Epithelial cell of umbilical artery (primary cell): ENCODE measurements around the gene RBM22. TPM values are rescaled to one million over a fixed set of nuclear protein-coding genes. Genes with fewer than 3 reads are reported as not detected.

Source experiments
- total RNA-seq: library from RNA; depleted of rRNA; stranded (reverse); fragments of >200 nt; gene quantifications from 2 replicates; pipeline ENCODE4 v1.2.3, GENCODE V29; 2014

Gene RBM22
- total RNA-seq: 20.1 and 27.7 TPM in 2 replicates

DNA sequence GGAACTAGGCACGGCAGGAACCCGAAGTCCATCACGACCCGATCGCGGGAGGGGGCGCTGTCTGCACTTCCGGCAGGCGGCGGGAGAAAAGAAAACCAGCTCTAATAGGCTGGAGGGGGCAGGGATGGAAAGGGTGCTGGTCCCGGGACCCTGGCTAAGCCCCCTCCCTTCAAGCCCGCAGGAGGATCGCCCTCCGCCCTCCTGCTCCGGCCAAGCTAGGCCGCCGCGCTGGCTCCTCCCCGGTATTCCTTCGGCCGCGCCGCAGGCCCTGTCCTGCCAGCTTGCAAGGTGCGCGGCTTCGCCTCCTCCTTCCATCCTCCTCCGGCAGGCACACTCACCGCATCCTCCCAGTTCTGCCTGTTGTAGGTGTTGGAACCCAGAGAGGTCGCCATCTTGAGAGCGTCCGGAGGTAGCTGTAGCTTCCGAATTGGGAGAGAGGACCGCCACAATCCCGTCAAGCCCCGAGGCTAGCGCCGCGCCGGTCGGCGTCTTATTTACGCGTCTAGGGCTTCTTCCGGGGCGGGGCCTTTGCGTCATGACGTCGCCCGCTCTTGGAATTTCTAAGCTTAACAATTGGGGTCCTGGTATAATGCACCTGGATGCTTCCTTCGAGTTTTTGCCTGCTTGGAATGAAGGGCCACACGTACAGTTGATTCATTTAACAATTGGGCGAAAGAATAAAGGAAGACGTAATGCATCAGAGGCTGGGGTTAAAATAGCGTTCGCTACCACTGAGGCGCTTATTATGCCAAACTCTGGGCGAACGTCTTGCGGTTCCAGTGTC, at the start of gene RBM22:
Gene RBM22, minus strand, starts transcription at position 469 of the 784 bp plus-strand sequence. Its CDS starts 77 bp downstream, at position 392.

GRCh38 chr5:150661086-150661485, 39.8 kb downstream of the RBM22 start, which contains the start of gene MYOZ3:
Gene MYOZ3, plus strand, starts transcription at chr5:150661251. Its CDS starts 1,691 bp downstream, at chr5:150662942.

Other genes starting within 250 kb of the RBM22 start
- gene NDST1, start 192.9 kb downstream of the RBM22 start, total RNA-seq: 23.1 and 23.4 TPM in 2 replicates
- 6.2 and 10.2 TPM in 2 replicates for gene SYNPO, start 60.4 kb downstream of the RBM22 start, total RNA-seq
- gene MYOZ3, start 39.8 kb downstream of the RBM22 start, total RNA-seq: under 0.01 and 0.61 TPM in 2 replicates
- 26.7 and 27.9 TPM in 2 replicates for gene DCTN4, start 58.0 kb upstream of the RBM22 start, total RNA-seq
- gene SMIM3, start 77.7 kb upstream of the RBM22 start, total RNA-seq: 4.5 and 4.7 TPM in 2 replicates
- gene IRGM, start 145.5 kb upstream of the RBM22 start, total RNA-seq: not detected in 2 replicates
- gene ZNF300, start 203.9 kb upstream of the RBM22 start, total RNA-seq: 4.2 and 8.4 TPM in 2 replicates